RWPE1 (cell line): Measurements from ENCODE around the gene ERFL.
A peak's percentile ranks its signal among the peaks of the same experiment; 100 is the strongest.

Experiments
- CTCF ChIA-PET: fragments of 350-600 bp; sonication (Branson Sonifier 250); formaldehyde crosslinking; extraction: SDS; loops from one replicate; lab custom pipeline; 2021; lab: Yijun Ruan, JAX
- POLR2A ChIA-PET: fragments of 400-600 bp; formaldehyde crosslinking; extraction: SDS; loops from one replicate; lab custom pipeline; 2020; ENCODE audit warnings: antibody characterized with exemption; ENCODE audit not compliant: low non-redundant PET; lab: Yijun Ruan, JAX
- DNase-seq: peaks from one replicate; pipeline ENCODE4 v3.0.0; 2012; ENCODE audit warnings: low spot score
- H3K27ac ChIP-seq: fragments of 450-650 bp; 2 replicates; pipeline ENCODE4 v1.5.1; 2017
- CTCF ChIP-seq: fragments of 450-650 bp; conservative IDR thresholded peaks from 2 replicates; pipeline ENCODE4 v1.5.1; 2017; ENCODE audit warnings: low read depth, mild to moderate bottlenecking

ERFL gene

GRCh38 chr19:41937525-41938468, 9.5 kb upstream of the ERFL start:
- ChIA-PET POLR2A (no interaction called here), CTCF (no interaction called here)
- TF ChIP-seq CTCF: no peak
- H3K27ac ChIP-seq: peak overlapping the region; percentile 5; the same call in 1 of the 2 replicates
- no peak for DNase-seq

GRCh38 chr19:41936961-41937360, 8.7 kb upstream of the ERFL start:
- DNase-seq: no peak
- no peak for TF ChIP-seq CTCF
- ChIA-PET POLR2A (no interaction called here), CTCF (interaction anchor here (0.7 to 1.0 kb wide), 2 partner anchors 51 to 64 kb away, joined by 3 to 6 read pairs; no protein-coding TSS in a partner anchor)
- H3K27ac ChIP-seq: 0 out of 2 replicates have a peak overlapping the region, but pooled peaks have one; percentile 4

GRCh38 chr19:41936416-41936850, 8.2 kb upstream of the ERFL start:
- 0 out of 2 replicates have a peak overlapping the region, but pooled peaks have one; percentile 4 for H3K27ac ChIP-seq
- CTCF ChIA-PET: interaction anchor here (0.5 to 1.0 kb wide), 4 partner anchors 9 to 63 kb away, joined by 3 to 7 read pairs (median 6); no protein-coding TSS in a partner anchor
- POLR2A ChIA-PET: no interaction called here
- no peak for DNase-seq
- TF ChIP-seq CTCF: no peak

- ChIA-PET CTCF (interaction anchor here (0.5 to 1.4 kb wide), 5 partner anchors 10 to 63 kb away, joined by 3 to 7 read pairs (median 6); no protein-coding TSS in a partner anchor), POLR2A (no interaction called here)
- DNase-seq: no peak
- TF ChIP-seq CTCF: no peak
- H3K27ac ChIP-seq: no peak overlapping the region
Observed at GRCh38 chr19:41935760-41936415, 7.6 kb upstream of the ERFL start.

- peak; percentile 85 for TF ChIP-seq CTCF
- DNase-seq: peak; percentile 63
- ChIA-PET POLR2A (no interaction called here), CTCF (interaction anchor here (0.6 to 1.4 kb wide), 3 partner anchors 9 to 1482 kb away, joined by 3 to 4 read pairs (median 4); no protein-coding TSS in a partner anchor)
- H3K27ac ChIP-seq: no peak overlapping the region
Observed at GRCh38 chr19:41934849-41935374, 6.7 kb upstream of the ERFL start.
